CD4-positive, alpha-beta memory T cell (primary cell): Measurements from ENCODE around the gene SLC6A5. TPM values are rescaled to one million over a fixed set of nuclear protein-coding genes. Genes with fewer than 3 reads are reported as not detected.

Source experiments
- CTCF ChIA-PET: fragments of 350-600 bp; sonication (Branson Sonifier 250); formaldehyde crosslinking; loops from one replicate; lab custom pipeline; 2021; ENCODE audit warnings: inconsistent platforms; ENCODE audit not compliant: partially characterized antibody; lab: Charles Lee
- POLR2A ChIA-PET: fragments of 350-600 bp; sonication (Branson Sonifier 250); formaldehyde crosslinking; loops from one replicate; lab custom pipeline; 2021; ENCODE audit not compliant: partially characterized antibody; lab: Charles Lee
- DNase-seq, 5 donors: peaks; one replicate each; pipeline versions ENCODE4 v3.0.0 to v3.0.0-alpha.2; 2020 to 2022; ENCODE audit warnings: mixed read lengths in 1 of 5
- H3K27ac ChIP-seq: one replicate; pipeline ENCODE4 v1.7.0; 2013; ENCODE audit warnings: low read depth, low read length
- H3K27me3 ChIP-seq: 2 replicates; pipeline ENCODE4 v1.7.0; 2013; ENCODE audit warnings: mild to moderate bottlenecking, low read length, moderate library complexity; ENCODE audit not compliant: insufficient read depth
- H3K36me3 ChIP-seq: 2 replicates; pipeline ENCODE4 v1.7.0; 2013; ENCODE audit warnings: mild to moderate bottlenecking, low read length, moderate library complexity; ENCODE audit not compliant: insufficient read depth
- H3K4me1 ChIP-seq: 2 replicates; pipeline ENCODE4 v1.7.0; 2013; ENCODE audit warnings: mild to moderate bottlenecking, low read length, moderate library complexity; ENCODE audit not compliant: insufficient read depth
- H3K4me3 ChIP-seq, 2 donors: one replicate each; pipeline ENCODE4 v1.7.0; 2013; ENCODE audit warnings: low read length in 2 of 2, mild to moderate bottlenecking in 1 of 2
- H3K9me3 ChIP-seq, 2 donors: one replicate each; pipeline ENCODE4 v1.7.0; 2013; ENCODE audit warnings: low read length in 2 of 2, control low read depth in 1 of 2; ENCODE audit not compliant: control insufficient read depth in 1 of 2
- H3K27ac Mint-ChIP-seq, 7 donors: one replicate each; pipeline ENCODE4 v1.8.0; 2020 to 2021; ENCODE audit warnings: mixed read lengths in 7 of 7, mild to moderate bottlenecking in 6 of 7, inconsistent platforms in 3 of 7, moderate library complexity in 3 of 7
- H3K27me3 Mint-ChIP-seq, 2 donors: one replicate each; pipeline ENCODE4 v1.8.0; 2020 to 2021; ENCODE audit warnings: mixed read lengths in 2 of 2
- H3K36me3 Mint-ChIP-seq, 2 donors: one replicate each; pipeline ENCODE4 v1.8.0; 2020 to 2021; ENCODE audit warnings: mixed read lengths in 2 of 2, inconsistent platforms in 1 of 2, mild to moderate bottlenecking in 1 of 2
- H3K4me1 Mint-ChIP-seq, 4 donors: one replicate each; pipeline ENCODE4 v1.8.0; 2020 to 2021; ENCODE audit warnings: mixed read lengths in 4 of 4, mild to moderate bottlenecking in 1 of 4
- H3K4me3 Mint-ChIP-seq, 8 donors: one replicate each; pipeline ENCODE4 v1.8.0; 2020 to 2021; ENCODE audit warnings: mixed read lengths in 8 of 8, mild to moderate bottlenecking in 7 of 8, moderate library complexity in 6 of 8, inconsistent platforms in 3 of 8
- H3K9me3 Mint-ChIP-seq, 8 donors: one replicate each; pipeline ENCODE4 v1.8.0; 2020 to 2021; ENCODE audit warnings: mixed read lengths in 8 of 8, mild to moderate bottlenecking in 5 of 8, inconsistent platforms in 3 of 8, moderate library complexity in 1 of 8
- intact Hi-C: fragments of 100-400 bp; cut with micrococcal nuclease; formaldehyde crosslinking; loops from one replicate; pipeline ENCODE4 v1.15.1; 2023
- polyA plus RNA-seq, 2 donors: library from polyadenylated mRNA; unstranded; fragments of 300-500 nt; fragmentation: Illumina TruSeq; gene quantifications; one replicate each; pipeline ENCODE4 v1.2.3, GENCODE V29; 2021
- total RNA-seq, 2 experiments: library from RNA; stranded (reverse); gene quantifications; one replicate each; pipeline ENCODE4 v1.2.3, GENCODE V29; 2021

The SLC6A5 gene
- total and polyA plus RNA-seq, 4 experiments from 2014 or later: not detected

DNA sequence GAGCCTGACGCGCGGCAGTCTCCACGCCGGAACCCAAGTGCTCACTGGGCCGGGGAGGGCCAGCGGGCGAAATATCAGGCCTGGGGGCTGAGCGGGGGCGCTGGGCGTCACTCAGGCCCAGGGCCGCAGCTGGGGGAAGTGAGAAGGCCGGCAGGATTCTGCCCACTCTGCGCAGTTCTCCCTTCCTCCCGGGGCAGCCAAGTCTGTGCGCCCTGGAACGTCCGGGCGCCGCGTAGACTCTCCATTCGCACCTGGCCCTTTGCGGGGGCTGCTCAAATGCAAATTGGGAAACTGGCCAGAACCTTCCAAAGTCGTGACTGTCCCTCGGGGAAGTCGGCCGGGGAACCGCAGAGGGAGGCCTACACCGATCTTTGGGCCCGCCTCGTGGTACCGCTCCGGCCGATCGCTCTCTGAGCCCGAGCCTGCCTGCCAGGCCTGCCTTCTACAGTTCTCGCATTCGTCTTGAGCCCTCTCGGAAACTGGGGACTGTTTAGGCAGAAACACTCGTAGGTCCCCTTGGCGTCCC is 2.2 kb upstream of the SLC6A5 start:
- H3K36me3 ChIP-seq: no peaks in the 10 kb centered on the region
- no peak for DNase-seq
- H3K27me3 ChIP-seq: peaks cover 48% of the 10 kb centered on the region
- Mint-ChIP-seq H3K4me1 (peaks cover 0 to 7% (median 2%) of the 10 kb centered on the region in 4 donors), H3K36me3 (peaks cover 0 to 4% of the 10 kb centered on the region in 2 donors), H3K4me3 (peak overlapping the region in 1 of 8 donors; percentile 25), H3K27ac (no peak overlapping the region), H3K27me3 (peaks cover 66 to 67% of the 10 kb centered on the region in 2 donors), H3K9me3 (peaks cover 0 to 13% (median 7%) of the 10 kb centered on the region in 8 donors)
- CTCF ChIA-PET: no interaction called here
- POLR2A ChIA-PET: no interaction called here
- no peaks in the 10 kb centered on the region for H3K4me1 ChIP-seq
- H3K9me3 ChIP-seq: no peaks in the 10 kb centered on the region
- intact Hi-C loops: no loop called here
- H3K27ac ChIP-seq: no peak overlapping the region
- H3K4me3 ChIP-seq: no peak overlapping the region

DNA sequence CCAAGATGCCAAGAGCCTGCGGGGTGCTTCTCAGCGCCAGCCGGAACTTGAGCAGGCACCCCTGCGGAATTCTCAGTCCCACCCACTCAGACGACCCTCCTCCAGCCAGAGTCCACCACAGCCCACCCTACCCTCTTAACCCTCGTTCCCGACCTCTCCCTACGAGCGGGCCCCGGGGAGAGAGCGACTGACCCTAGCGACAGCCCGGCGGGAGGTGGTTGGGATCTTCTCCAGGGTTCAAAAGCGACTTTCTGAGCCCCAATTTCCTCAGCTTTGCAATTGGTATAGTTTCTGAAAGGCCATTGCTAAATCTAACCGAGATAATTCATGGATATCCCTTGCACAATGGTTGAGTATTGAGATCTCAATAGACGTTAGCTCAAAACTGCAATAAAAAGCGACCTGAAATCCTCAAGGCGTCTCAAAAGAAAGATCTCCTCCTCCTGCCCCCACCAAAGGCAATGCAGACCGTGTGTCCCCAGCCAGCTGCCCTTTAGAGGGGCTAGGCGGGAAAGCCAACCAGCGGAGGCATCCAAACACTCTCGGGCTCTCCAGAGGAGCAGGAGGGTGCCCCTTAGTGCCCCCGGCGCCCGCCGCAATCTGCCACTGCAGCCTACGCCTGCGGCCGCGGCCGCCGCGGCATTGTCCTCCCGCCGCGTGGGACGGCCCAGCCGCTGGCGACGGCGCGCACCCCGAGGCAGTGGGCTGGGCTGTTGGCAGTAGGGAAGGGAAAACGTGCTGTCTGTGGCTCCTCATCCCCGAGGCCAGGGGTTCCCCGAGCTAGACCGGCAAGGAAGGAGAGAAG is 1.5 kb upstream of the SLC6A5 start:
- H3K36me3 ChIP-seq: no peaks in the 10 kb centered on the region
- Mint-ChIP-seq H3K27ac (no peak overlapping the region), H3K9me3 (peaks cover 0 to 13% (median 7%) of the 10 kb centered on the region in 8 donors), H3K4me1 (peaks cover 0 to 10% (median 2%) of the 10 kb centered on the region in 4 donors), H3K36me3 (peaks cover 0 to 4% of the 10 kb centered on the region in 2 donors), H3K4me3 (no peak overlapping the region), H3K27me3 (peaks cover 68 to 70% of the 10 kb centered on the region in 2 donors)
- no peaks in the 10 kb centered on the region for H3K9me3 ChIP-seq
- intact Hi-C loops: no loop called here
- H3K27me3 ChIP-seq: peaks cover 54% of the 10 kb centered on the region
- H3K27ac ChIP-seq: no peak overlapping the region
- no peaks in the 10 kb centered on the region for H3K4me1 ChIP-seq
- POLR2A ChIA-PET: no interaction called here
- no peak for DNase-seq
- H3K4me3 ChIP-seq: no peak overlapping the region
- CTCF ChIA-PET: no interaction called here

- ChIA-PET CTCF (no interaction called here), POLR2A (no interaction called here)
- Histone ChIP-seq H3K9me3 (no peaks in the 10 kb centered on the region), H3K4me3 (no peak overlapping the region), H3K27me3 (peaks cover 59% of the 10 kb centered on the region), H3K27ac (no peak overlapping the region), H3K4me1 (no peaks in the 10 kb centered on the region), H3K36me3 (no peaks in the 10 kb centered on the region)
- no peak for DNase-seq
- Mint-ChIP-seq H3K27ac (no peak overlapping the region), H3K4me3 (peak overlapping the region in 1 of 8 donors; percentile 52), H3K36me3 (peaks cover 0 to 4% of the 10 kb centered on the region in 2 donors), H3K4me1 (peaks cover 0 to 10% (median 2%) of the 10 kb centered on the region in 4 donors), H3K27me3 (peaks cover 69 to 74% of the 10 kb centered on the region in 2 donors), H3K9me3 (peaks cover 0 to 13% (median 7%) of the 10 kb centered on the region in 8 donors)
- intact Hi-C loops: no loop called here
Observed at GRCh38 chr11:20598492-20598891, 916 bp upstream of the SLC6A5 start.

- Mint-ChIP-seq H3K36me3 (peaks cover 0 to 4% of the 10 kb centered on the region in 2 donors), H3K27ac (no peak overlapping the region), H3K4me1 (peaks cover 0 to 10% (median 2%) of the 10 kb centered on the region in 4 donors), H3K9me3 (peaks cover 0 to 15% (median 7%) of the 10 kb centered on the region in 8 donors), H3K27me3 (peaks cover 75% of the 10 kb centered on the region in 2 donors), H3K4me3 (no peak overlapping the region)
- Histone ChIP-seq H3K36me3 (no peaks in the 10 kb centered on the region), H3K9me3 (no peaks in the 10 kb centered on the region), H3K4me1 (no peaks in the 10 kb centered on the region), H3K27me3 (peaks cover 58% of the 10 kb centered on the region), H3K27ac (no peak overlapping the region), H3K4me3 (no peak overlapping the region)
- ChIA-PET CTCF (no interaction called here), POLR2A (no interaction called here)
- intact Hi-C loops: no loop called here
- DNase-seq: no peak
Observed at GRCh38 chr11:20600020-20600346, 575 bp downstream of the SLC6A5 start.

DNA sequence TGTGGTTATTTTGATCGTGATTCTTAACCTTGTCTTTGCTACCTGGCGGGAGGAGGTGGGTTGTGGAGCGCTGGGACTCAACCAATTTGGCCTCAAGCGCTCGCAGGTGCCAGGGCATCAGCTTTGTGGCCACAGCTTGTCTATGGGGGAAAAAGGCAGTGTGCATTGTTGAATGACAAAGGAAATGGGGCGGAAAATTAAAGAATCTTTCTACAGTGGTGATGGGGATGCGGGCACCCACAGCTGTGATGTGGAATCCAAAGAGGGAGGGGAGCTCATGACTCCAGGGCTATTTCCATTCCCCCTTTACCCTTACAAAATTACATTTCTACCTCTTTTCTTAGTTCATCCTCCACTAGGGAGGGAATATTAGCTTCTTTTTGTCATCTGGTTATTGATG is 1.1 kb downstream of the SLC6A5 start:
- POLR2A ChIA-PET: no interaction called here
- peaks cover 78% of the 10 kb centered on the region in 2 donors for H3K27me3 Mint-ChIP-seq
- peaks cover 0 to 10% (median 2%) of the 10 kb centered on the region in 4 donors for H3K4me1 Mint-ChIP-seq
- Histone ChIP-seq H3K4me3 (no peak overlapping the region), H3K9me3 (no peaks in the 10 kb centered on the region), H3K4me1 (no peaks in the 10 kb centered on the region), H3K27ac (no peak overlapping the region), H3K36me3 (no peaks in the 10 kb centered on the region), H3K27me3 (peaks cover 58% of the 10 kb centered on the region)
- H3K9me3 Mint-ChIP-seq: peaks cover 0 to 15% (median 7%) of the 10 kb centered on the region in 8 donors
- no peak overlapping the region for H3K4me3 Mint-ChIP-seq
- intact Hi-C loops: no loop called here
- DNase-seq: no peak
- H3K36me3 Mint-ChIP-seq: peaks cover 0 to 4% of the 10 kb centered on the region in 2 donors
- no peak overlapping the region for H3K27ac Mint-ChIP-seq
- CTCF ChIA-PET: interaction anchor here (1.5 kb wide), 1 partner anchor 9 kb away, joined by 4 read pairs; no protein-coding TSS in a partner anchor

DNA sequence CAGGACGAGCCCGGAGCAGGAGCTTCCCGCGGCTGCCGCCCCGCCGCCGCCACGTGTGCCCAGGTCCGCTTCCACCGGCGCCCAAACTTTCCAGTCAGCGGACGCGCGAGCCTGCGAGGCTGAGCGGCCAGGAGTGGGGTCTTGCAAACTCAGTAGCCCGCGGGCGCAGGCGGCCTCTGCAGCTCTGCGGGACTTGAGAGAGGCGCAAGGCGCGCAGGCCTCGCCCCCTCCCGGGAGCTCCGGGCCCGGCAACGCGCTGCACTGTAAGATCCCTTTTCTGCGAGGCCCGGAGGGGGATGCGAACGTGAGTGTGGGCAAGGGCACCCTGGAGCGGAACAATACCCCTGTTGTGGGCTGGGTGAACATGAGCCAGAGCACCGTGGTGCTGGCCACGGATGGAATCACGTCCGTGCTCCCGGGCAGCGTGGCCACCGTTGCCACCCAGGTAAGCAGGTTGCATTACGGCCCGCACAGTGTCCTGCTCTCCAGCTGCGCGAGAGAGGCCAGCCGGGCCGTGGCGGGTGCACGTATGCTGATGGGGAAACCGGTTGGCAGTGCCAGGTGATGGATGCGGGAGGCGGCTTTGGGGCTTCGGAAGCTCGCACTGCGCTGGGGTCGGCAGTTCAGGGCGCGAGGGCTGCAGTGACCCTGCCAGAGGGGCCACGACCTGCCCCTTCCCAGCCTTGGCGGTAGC is 2.0 kb downstream of the SLC6A5 start:
- H3K4me1 Mint-ChIP-seq: peaks cover 0 to 10% (median 3%) of the 10 kb centered on the region in 4 donors
- CTCF ChIA-PET: interaction anchor here (1.5 kb wide), 1 partner anchor 8 kb away, joined by 4 read pairs; no protein-coding TSS in a partner anchor

DNA sequence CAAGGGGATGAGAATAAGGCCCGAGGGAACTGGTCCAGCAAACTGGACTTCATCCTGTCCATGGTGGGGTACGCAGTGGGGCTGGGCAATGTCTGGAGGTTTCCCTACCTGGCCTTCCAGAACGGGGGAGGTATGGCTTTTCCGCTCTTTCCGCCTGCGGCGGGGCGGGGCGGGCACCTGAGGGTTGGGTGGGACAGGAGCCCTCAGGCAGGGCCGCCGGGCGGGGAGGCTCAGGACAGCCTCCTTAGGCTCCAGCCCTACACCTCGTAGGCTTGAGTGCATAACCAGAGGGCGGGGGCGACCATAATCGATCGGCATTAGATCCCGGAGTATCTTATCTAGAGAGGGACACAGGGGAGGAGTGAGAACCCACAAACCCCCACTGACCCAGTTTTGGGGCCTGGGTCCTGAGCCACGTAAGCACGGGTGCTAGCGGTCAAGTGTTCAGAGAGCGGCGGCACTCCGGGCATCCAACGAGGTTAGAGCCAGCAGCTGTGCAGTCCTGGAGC is 4.9 kb downstream of the SLC6A5 start:
- POLR2A ChIA-PET: no interaction called here
- Histone ChIP-seq H3K36me3 (no peaks in the 10 kb centered on the region), H3K4me1 (no peaks in the 10 kb centered on the region), H3K9me3 (no peaks in the 10 kb centered on the region), H3K4me3 (no peak overlapping the region), H3K27ac (no peak overlapping the region), H3K27me3 (peaks cover 52% of the 10 kb centered on the region)
- DNase-seq: no peak
- no peak overlapping the region for H3K27ac Mint-ChIP-seq
- no peak overlapping the region for H3K4me3 Mint-ChIP-seq
- H3K4me1 Mint-ChIP-seq: peaks cover 0 to 6% (median under 1%) of the 10 kb centered on the region in 4 donors
- CTCF ChIA-PET: interaction anchor here (0.6 kb wide), 1 partner anchor 71 kb away, joined by 3 read pairs; no protein-coding TSS in a partner anchor
- H3K27me3 Mint-ChIP-seq: peaks cover 73 to 80% of the 10 kb centered on the region in 2 donors
- H3K9me3 Mint-ChIP-seq: peaks cover 0 to 10% (median 4%) of the 10 kb centered on the region in 8 donors
- intact Hi-C loops: no loop called here
- peaks cover 0 to 4% of the 10 kb centered on the region in 2 donors for H3K36me3 Mint-ChIP-seq

More for the DNA sequence above, 2.0 kb downstream of the SLC6A5 start:
- intact Hi-C loops: no loop called here
- Mint-ChIP-seq H3K27ac (no peak overlapping the region), H3K9me3 (peaks cover 0 to 15% (median 7%) of the 10 kb centered on the region in 8 donors), H3K27me3 (peaks cover 78% of the 10 kb centered on the region in 2 donors), H3K4me3 (no peak overlapping the region), H3K36me3 (peaks cover 0 to 4% of the 10 kb centered on the region in 2 donors)
- Histone ChIP-seq H3K9me3 (no peaks in the 10 kb centered on the region), H3K36me3 (no peaks in the 10 kb centered on the region), H3K27me3 (peaks cover 58% of the 10 kb centered on the region), H3K27ac (no peak overlapping the region), H3K4me3 (no peak overlapping the region), H3K4me1 (no peaks in the 10 kb centered on the region)
- no peak for DNase-seq
- POLR2A ChIA-PET: no interaction called here
